Cardiac fibroblast (primary cell): ENCODE measurements around the gene P2RX3.

Source experiments
- DNase-seq, 2 donors: peaks; one replicate each; pipeline versions ENCODE4 v3.0.0 to v3.0.0-alpha.2; 2010; ENCODE audit warnings: low read depth in 2 of 2
- H3K4me3 ChIP-seq, 2 donors: replicated peaks in 1 of 2; 1 replicate in 1 of 2; 2 replicates in 1 of 2; pipeline ENCODE4 v1.5.1; 2011; ENCODE audit warnings: low read depth in 2 of 2, low read length in 2 of 2, mild to moderate bottlenecking in 2 of 2, moderate library complexity in 1 of 2
- TF ChIP-seq, protein P1 (sequence below): IDR thresholded peaks from one replicate; pipeline ENCODE4 v1.5.1; 2011; ENCODE audit warnings: low read depth, mild to moderate bottlenecking, low read length, inconsistent platforms

The P2RX3 gene

DNA sequence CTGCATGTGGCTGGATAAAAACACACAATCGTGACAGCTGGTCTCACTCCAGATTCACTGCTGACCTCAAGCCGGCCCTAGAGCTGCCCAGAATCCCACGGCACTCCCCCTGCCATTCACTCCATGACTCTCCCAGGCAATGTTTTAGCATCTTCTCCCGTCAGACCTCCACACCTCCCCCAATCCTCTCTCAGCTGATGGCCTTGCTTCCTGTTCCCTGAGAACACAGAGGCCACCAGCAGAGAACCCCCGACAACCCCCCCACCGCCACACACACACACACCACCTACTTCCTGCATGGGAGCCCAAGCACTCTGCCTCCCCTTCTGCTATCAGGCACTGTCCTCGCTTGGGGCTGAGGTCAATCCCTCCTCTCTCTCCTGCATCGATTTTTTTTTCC, 22.7 kb upstream of the P2RX3 start:
- no peak overlapping the region for H3K4me3 ChIP-seq
- peak; percentile 63 to 86 for DNase-seq
- TF ChIP-seq, protein P1, sequence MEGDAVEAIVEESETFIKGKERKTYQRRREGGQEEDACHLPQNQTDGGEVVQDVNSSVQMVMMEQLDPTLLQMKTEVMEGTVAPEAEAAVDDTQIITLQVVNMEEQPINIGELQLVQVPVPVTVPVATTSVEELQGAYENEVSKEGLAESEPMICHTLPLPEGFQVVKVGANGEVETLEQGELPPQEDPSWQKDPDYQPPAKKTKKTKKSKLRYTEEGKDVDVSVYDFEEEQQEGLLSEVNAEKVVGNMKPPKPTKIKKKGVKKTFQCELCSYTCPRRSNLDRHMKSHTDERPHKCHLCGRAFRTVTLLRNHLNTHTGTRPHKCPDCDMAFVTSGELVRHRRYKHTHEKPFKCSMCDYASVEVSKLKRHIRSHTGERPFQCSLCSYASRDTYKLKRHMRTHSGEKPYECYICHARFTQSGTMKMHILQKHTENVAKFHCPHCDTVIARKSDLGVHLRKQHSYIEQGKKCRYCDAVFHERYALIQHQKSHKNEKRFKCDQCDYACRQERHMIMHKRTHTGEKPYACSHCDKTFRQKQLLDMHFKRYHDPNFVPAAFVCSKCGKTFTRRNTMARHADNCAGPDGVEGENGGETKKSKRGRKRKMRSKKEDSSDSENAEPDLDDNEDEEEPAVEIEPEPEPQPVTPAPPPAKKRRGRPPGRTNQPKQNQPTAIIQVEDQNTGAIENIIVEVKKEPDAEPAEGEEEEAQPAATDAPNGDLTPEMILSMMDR: no peak

GRCh38 chr11:57316017-57316416, 22.1 kb upstream of the P2RX3 start:
- peak in 1 of 2 donors; percentile 27 for DNase-seq
- H3K4me3 ChIP-seq: no peak overlapping the region
- TF ChIP-seq, protein P1: no peak

GRCh38 chr11:57318178-57318577, 20.0 kb upstream of the P2RX3 start:
- TF ChIP-seq, protein P1: no peak
- H3K4me3 ChIP-seq: no peak overlapping the region
- peak; percentile 60 to 79 for DNase-seq

- TF ChIP-seq, protein P1: no peak
- H3K4me3 ChIP-seq: no peak overlapping the region
- DNase-seq: no peak
Observed at GRCh38 chr11:57320067-57320718, 18.0 kb upstream of the P2RX3 start.

GRCh38 chr11:57320719-57321387, 17.3 kb upstream of the P2RX3 start:
- no peak for DNase-seq
- TF ChIP-seq, protein P1: no peak
- peak overlapping the region in 1 of 2 donors; percentile 91 for H3K4me3 ChIP-seq

DNA sequence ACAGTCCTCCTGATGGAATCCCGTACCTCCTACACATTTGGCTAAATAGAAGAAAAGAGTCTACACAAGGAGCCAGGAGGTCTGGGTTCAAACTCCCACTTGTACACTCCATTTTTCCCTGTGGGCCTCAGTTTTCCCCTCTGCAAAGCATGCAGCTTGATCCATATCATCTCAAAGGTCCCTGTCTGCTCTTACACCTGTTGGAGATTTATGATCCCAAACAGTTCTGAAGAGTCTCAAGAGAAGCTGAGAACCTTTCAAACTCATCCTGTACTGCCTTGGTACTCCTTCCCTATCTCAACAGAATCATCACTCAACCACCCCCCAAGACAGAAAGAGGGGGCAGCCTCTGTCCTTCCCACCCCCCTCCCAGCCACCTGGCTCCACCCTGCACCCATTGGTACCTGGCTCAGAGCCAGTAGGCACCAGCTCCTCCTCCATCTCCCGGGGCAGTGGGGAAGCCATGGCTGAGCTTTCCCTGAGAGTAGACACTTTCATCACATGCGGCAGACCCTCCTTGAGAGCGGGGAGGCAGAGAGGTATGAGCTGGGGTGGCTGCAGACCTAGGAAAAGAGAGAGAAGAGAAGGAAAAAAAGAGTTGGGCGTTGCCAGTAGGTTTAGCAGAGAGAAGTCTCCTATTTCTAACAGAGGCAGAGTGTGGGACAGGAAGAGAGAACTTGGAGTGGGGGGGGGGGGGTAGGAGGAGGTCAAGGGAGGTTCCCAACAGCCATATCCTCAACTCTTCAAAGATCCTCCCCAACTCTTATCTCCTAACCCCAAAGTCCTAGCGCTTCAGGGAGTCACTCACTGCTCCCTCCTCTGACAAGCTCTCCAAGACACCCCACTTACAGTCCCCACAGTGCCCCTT, 16.5 kb upstream of the P2RX3 start:
- TF ChIP-seq, protein P1: no peak
- peak in 1 of 2 donors; percentile 38 for DNase-seq
- peak overlapping the region; percentile 33 to 91 for H3K4me3 ChIP-seq
